ENCODE results near the gene SPRY4. TPM values are rescaled to one million over a fixed set of nuclear protein-coding genes. Genes with fewer than 3 reads are reported as not detected.

The SPRY4 gene
- total and polyA plus RNA-seq, 2 of the 8 experiments (the other 6 are each of a cell fraction or from before 2014, with no cell fraction given): 59.1 to 113 TPM

- DNase-seq (ENCODE audit: low read depth in 1 of 2, low spot score in 2 of 2): no peak
- no peak overlapping the region for H3K4me3 ChIP-seq (ENCODE audit: extremely low read depth in 1 of 4, insufficient read depth in 2 of 4, low read depth in 3 of 4, low read length in 4 of 4)
- no peak overlapping the region for H2AFZ ChIP-seq (ENCODE audit: low read length)
- H3K27me3 ChIP-seq (replicated peaks in 1 of 4; ENCODE audit: control insufficient read depth in 3 of 4, extremely low read depth in 1 of 4, insufficient read depth in 3 of 4, low read length in 3 of 4): no peaks in the 10 kb centered on the region
- no peak overlapping the region for H2AK5ac ChIP-seq (ENCODE audit: low read depth, low read length)
- no peak overlapping the region for H4K5ac ChIP-seq (ENCODE audit: insufficient read length, low read depth, low read length)
- peaks cover 18% of the 10 kb centered on the region for H3K79me1 ChIP-seq (ENCODE audit: low read depth, low read length)
- no peak overlapping the region for H3K18ac ChIP-seq (ENCODE audit: extremely low read depth, low read length)
- H2BK120ac ChIP-seq (replicated peaks; ENCODE audit: low read depth, low read length): no peak overlapping the region
- peaks cover 8 to 19% (median 9%) of the 10 kb centered on the region in 4 experiments; a peak in 6 of 8 replicates for H3K36me3 ChIP-seq (ENCODE audit: control insufficient read depth in 2 of 4, insufficient read depth in 4 of 4, low read length in 3 of 4)
- H2BK5ac ChIP-seq (ENCODE audit: low read depth, low read length): no peak overlapping the region
- no peaks in the 10 kb centered on the region for H3K9me3 ChIP-seq (ENCODE audit: insufficient read depth in 2 of 2, low read depth in 1 of 2, low read length in 1 of 2)
- WGBS, 2 experiments (ENCODE audit: extremely low coverage in 1 of 2, insufficient coverage in 1 of 2, insufficient read length in 1 of 2, insufficient replicate concordance in 2 of 2, low coverage in 1 of 2, low lambda C conversion rate in 2 of 2, missing lambda C conversion rate in 1 of 2): 89% methylated on average over 6 of the region's 6 CpGs; no CpG with 5 or more reads in 1 of the 2 experiments
- no peak overlapping the region for H3K23ac ChIP-seq (ENCODE audit: insufficient read length)
- no peak overlapping the region for H3K56ac ChIP-seq (replicated peaks; ENCODE audit: insufficient read length, low read depth, low read length)
- H3K79me2 ChIP-seq (ENCODE audit: control insufficient read depth in 1 of 2, insufficient read depth in 2 of 2, low read length in 2 of 2): peaks cover 0 to 87% of the 10 kb centered on the region in 2 experiments; a peak in 3 of 4 replicates
- no peak overlapping the region for H3K4ac ChIP-seq (replicated peaks; ENCODE audit: insufficient read length, low read depth, low read length)
- ChIA-PET POLR2A (ENCODE audit: partially characterized antibody) (interaction anchor here (0.8 to 1.9 kb wide), 5 partner anchors 9 to 77 kb away, joined by 3 to 5 read pairs (median 5); no protein-coding TSS in a partner anchor), CTCF (ENCODE audit: partially characterized antibody) (interaction anchor here (1.2 kb wide), 1 partner anchor 12 kb away, joined by 3 read pairs; no protein-coding TSS in a partner anchor)
- H3K9ac ChIP-seq (replicated peaks in 1 of 4; ENCODE audit: extremely low read depth in 1 of 4, low read depth in 3 of 4, low read length in 3 of 4): no peak overlapping the region
- H2BK15ac ChIP-seq (ENCODE audit: low read length): no peak overlapping the region
- no peak overlapping the region for H4K8ac ChIP-seq (ENCODE audit: extremely low read depth, insufficient read depth, low read length)
- H3K23me2 ChIP-seq (ENCODE audit: low read depth, low read length): no peaks in the 10 kb centered on the region
- FAIRE-seq: no peak
- no peak overlapping the region for H2BK20ac ChIP-seq (ENCODE audit: low read length)
- no peak overlapping the region for H4K91ac ChIP-seq (replicated peaks; ENCODE audit: insufficient read length, low read length)
- no peak overlapping the region for H2BK12ac ChIP-seq (ENCODE audit: low read depth, low read length)
- no peak overlapping the region for H3K27ac ChIP-seq (ENCODE audit: low read depth, low read length)
- H3K14ac ChIP-seq (ENCODE audit: insufficient read length): no peak overlapping the region
- no peak overlapping the region for H3K4me2 ChIP-seq (ENCODE audit: insufficient read depth in 1 of 2, low read depth in 2 of 2, low read length in 2 of 2)
- peaks cover 5 to 11% of the 10 kb centered on the region in 2 experiments for H4K20me1 ChIP-seq (replicated peaks in 1 of 2; ENCODE audit: control insufficient read depth in 1 of 2, insufficient read depth in 2 of 2, low read length in 2 of 2)
- H3K4me1 ChIP-seq (replicated peaks in 1 of 4; ENCODE audit: control insufficient read depth in 3 of 4, insufficient read depth in 4 of 4, low read length in 3 of 4): peaks cover 0 to 12% (median 3%) of the 10 kb centered on the region in 4 experiments; a peak in 5 of 7 replicates
- TF ChIP-seq YY1 (IDR thresholded peaks at IDR 0.05; ENCODE audit: low read depth, low read length) (no peak), ATF3 (IDR thresholded peaks at IDR 0.05; ENCODE audit: insufficient read depth, low read depth, low read length) (no peak)
Observed at GRCh38 chr5:142306077-142306502, 18.7 kb downstream of the SPRY4 start.

All from H1 (cell line).